DMS53 treated with DMSO at 0.1 percent for 48 hours (cell line): ENCODE measurements around the gene CELF2.

Experiments
- DNase-seq: peaks from one replicate; lab custom pipeline; 2025; ENCODE audit not compliant: unreplicated experiment; lab: John Stamatoyannopoulos, UW

CELF2 gene

GRCh38 chr10:11192304-11193000, 174.8 kb downstream of the CELF2 start:
- DNase-seq = no peak

GRCh38 chr10:11193001-11193551, 175.4 kb downstream of the CELF2 start:
- no peak for DNase-seq

- DNase-seq = no peak
These were observed 177.4 kb downstream of the CELF2 start for GRCh38 chr10:11194859-11195586.

- no peak for DNase-seq
These were observed 178.0 kb downstream of the CELF2 start for GRCh38 chr10:11195623-11196022.

GRCh38 chr10:11197266-11197712, 179.6 kb downstream of the CELF2 start:
- DNase-seq = no peak

- no peak for DNase-seq
These were observed 180.2 kb downstream of the CELF2 start for GRCh38 chr10:11197878-11198277.

- no peak for DNase-seq
These were observed 184.2 kb downstream of the CELF2 start for GRCh38 chr10:11201911-11202310.

GRCh38 chr10:11204351-11204942, 186.8 kb downstream of the CELF2 start:
- no peak for DNase-seq

- DNase-seq = no peak
These were observed 187.5 kb downstream of the CELF2 start for GRCh38 chr10:11205030-11205772.

GRCh38 chr10:11206676-11207559, 189.2 kb downstream of the CELF2 start:
- DNase-seq = no peak

GRCh38 chr10:11207560-11207844, 189.8 kb downstream of the CELF2 start:
- DNase-seq = no peak

GRCh38 chr10:11208243-11208642, 190.6 kb downstream of the CELF2 start:
- DNase-seq = no peak

- DNase-seq = no peak
These were observed 191.5 kb downstream of the CELF2 start for GRCh38 chr10:11208908-11209829.

- DNase-seq = no peak
These were observed 192.1 kb downstream of the CELF2 start for GRCh38 chr10:11209830-11210181.

- no peak for DNase-seq
These were observed 192.7 kb downstream of the CELF2 start for GRCh38 chr10:11210211-11210922.

- no peak for DNase-seq
These were observed 194.8 kb downstream of the CELF2 start for GRCh38 chr10:11212288-11213085.

GRCh38 chr10:11213137-11213536, 195.5 kb downstream of the CELF2 start:
- DNase-seq = no peak

- DNase-seq = no peak
These were observed 196.7 kb downstream of the CELF2 start for GRCh38 chr10:11214407-11214806.
